ENCODE data around the gene RNF41.
A peak's percentile ranks its signal among the peaks of the same experiment; 100 is the strongest.
"Not testable (repeated sequence)": the region's sequence is repeated elsewhere in the genome, so short reads cannot be mapped to it uniquely, and the experiment has no call there.

Gene RNF41

DNA sequence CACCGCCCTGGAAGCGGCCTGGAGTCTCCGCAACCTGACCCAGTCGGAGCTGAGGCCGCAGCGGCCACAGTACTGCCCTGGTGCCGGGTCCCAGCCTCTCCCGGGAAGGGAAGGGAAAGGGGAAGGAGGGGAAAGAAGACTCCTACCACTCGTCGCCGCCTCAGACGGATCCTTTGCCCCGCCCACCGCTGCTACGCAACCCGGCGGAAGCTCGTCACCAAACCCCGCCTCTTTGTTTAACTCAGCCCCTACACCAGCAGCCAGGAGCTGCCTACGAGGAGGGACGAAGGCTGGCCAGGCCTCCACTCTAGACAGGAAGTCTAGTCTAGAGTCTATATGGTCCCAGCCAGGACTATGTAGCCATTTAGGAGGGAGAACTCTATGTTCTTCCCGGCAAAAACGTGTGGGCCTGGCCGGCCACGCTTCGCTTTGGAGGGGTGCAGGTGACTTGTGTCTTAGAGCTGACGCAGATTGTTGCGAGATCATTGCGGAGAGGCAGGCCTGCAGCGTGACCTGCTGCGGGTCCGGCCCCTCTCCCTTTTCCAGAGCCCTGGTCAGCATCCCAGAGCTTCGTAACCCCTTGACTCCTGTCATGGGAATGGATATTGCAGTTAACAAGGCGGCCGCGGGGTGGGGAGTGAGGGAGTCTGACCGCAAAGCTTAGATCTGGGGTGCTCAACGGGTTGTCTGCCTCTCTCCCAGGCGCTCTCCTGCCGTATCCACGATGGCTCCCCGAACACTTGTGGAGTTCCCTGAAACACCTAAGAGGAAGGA, at the start of gene RNF41:
TSS of gene RNF41 (minus strand) at position 166 of the 774 bp plus-strand sequence. CDS start 7,875 bp downstream, outside the sequence.
- peak; percentile 94 for DNase-seq

GRCh38 chr12:56271031-56271430, 49.3 kb upstream of the RNF41 start:
- DNase-seq: no peak

DNA sequence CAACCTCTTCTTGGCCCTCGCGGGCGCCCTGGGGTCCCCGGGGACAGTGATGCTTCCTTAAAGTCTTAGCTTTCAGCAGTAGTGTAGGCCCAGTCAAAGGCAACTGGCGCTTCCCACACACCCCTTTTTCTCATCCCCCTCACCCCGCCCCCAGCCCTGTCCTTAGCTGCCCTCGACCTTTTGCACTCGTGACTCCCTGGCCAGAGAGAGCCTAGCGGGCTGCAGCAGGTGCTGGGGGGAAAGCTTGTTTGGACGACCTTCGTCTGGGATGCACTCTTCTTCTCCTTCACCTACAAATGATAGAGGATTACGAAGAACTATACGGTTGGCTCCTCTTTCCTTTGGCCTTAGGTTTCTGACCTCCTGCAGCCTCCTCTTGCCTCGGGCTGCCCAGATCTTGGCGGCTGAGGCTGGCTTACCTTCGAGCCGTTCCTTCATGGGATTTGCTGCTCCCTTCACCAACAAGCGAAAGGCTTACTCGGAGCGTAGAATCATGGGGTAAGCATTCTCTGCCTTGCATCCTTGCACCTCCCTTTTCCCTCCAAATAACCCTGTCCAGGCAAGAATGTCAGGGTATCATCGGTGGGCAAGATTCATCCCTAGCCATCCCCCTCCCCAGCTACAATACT, 45.8 kb upstream of the RNF41 start:
- DNase-seq: no peak

DNA sequence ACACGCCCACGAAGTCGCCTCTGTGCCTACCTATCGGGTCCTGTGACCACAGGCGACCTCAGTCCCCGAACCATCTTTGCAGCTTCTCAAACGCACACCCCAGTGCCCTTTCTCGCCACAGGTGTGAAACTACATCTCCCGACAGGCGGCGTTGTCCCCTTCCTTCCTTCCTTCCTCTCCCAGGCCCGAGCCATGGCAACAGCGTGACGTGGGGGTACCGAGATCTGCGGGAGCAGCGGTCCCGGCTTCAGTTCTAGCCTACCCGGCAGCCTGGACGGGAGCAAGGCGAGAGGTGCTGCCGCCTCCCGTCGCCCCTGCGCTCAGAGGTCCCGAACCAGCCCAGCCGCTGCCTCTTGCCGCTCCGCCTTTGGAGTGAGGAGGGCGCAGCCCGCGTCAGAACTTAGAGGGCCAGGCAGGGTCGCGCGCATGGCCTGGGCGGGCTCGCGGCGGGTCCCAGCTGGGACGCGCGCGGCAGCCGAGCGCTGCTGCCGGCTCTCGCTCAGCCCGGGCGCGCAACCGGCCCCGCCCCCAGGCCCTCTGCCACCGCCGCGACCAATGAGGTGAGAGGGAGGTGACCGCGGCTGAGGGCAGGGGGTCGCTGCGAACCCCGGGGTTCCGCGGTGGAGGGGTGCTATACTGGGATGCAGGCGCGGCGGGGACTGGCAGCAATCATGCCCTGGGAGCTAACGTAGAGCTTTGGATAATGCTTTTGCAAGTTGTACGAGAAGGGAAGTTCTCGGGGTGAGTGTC, 45.1 kb upstream of the RNF41 start, which contains the start of gene COQ10A:
TSS of gene COQ10A (plus strand) at position 250 of the 750 bp plus-strand sequence. CDS start at position 427, 177 bp downstream.
- peak; percentile 89 for DNase-seq

- DNase-seq: not testable (repeated sequence)
These were observed 44.5 kb upstream of the RNF41 start for GRCh38 chr12:56266068-56266692.

- DNase-seq: not testable (repeated sequence)
These were observed 41.2 kb upstream of the RNF41 start for GRCh38 chr12:56262955-56263354.

- DNase-seq: no peak
These were observed 39.9 kb upstream of the RNF41 start for GRCh38 chr12:56261503-56262232.

GRCh38 chr12:56260921-56261320, 39.2 kb upstream of the RNF41 start:
- DNase-seq: no peak

DNA sequence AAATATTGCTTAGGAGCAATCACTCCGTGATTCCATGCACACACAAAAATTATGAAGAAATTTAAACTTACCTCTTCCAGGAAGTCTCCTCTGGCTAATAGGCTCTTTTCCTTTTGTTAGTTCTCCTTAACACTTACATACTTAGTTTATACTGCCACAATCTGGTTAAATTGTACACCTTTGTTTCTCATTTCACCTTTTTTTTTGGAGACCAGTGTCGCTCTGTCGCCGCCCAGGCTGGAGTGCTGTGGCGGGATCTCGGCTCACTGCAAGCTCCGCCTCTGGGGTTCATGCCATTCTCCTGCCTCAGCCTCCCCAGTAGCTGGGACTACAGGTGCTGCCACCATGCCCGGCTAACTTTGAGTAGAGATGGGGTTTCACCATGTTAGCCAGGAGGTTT, 38.7 kb upstream of the RNF41 start:
- no peak for DNase-seq

GRCh38 chr12:56258820-56259183, 37.1 kb upstream of the RNF41 start:
- DNase-seq: no peak

- peak; percentile 75 for DNase-seq
These were observed 36.5 kb upstream of the RNF41 start, which contains the start of gene ANKRD52 for GRCh38 chr12:56258068-56258819. TSS of gene ANKRD52 (minus strand) at chr12:56258384. CDS start at chr12:56258269, 115 bp downstream.

DNA sequence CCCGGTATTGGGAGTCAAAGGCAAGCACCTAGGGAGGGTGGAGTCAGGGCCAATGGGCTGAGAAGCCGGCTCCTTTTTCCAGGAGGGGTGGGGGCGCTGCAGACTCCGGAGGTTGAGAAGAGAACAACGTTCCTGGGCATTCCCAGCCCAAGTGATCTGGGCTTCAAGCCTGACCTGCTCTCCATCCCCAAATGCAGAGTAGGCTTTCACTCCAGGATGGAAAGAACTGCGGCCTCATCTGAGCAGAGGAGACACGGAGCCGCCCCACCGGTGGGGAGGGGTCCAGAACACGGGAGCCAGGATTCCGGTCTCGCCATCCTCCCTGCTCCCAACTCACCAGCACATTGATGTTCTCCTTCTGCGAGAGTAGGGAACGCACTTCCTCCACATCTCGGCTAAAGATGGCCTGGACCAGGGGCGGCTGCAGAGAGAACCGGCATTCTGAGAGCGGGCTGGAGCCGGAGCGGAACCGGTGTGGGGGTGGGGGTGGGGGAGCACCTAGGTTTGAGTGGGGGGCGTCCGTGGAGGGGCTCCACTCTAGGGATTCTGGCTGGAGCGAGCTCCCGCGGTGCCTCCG, 35.9 kb upstream of the RNF41 start:
- no peak for DNase-seq

DNA sequence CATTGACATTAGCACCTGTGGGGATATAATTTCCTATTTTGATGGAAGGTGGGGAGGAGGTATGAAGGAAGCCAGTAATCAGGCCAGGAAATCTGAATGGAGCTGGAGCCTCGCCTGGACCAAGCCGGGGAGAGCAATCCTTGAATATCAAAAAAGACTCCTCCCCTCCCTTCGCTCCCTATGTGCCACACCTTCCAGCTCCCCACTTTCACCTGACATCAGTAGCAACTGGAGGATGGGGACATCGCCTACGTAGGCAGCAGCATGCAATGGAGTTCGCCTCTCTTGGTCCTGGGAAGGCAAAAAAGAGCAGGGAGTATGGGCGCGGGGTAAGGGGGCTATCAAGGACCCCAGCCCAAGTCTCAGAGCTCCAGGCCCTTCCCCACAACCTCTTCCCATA, 35.3 kb upstream of the RNF41 start:
- DNase-seq: no peak

GRCh38 chr12:56256326-56256960, 34.7 kb upstream of the RNF41 start:
- DNase-seq: no peak

DNA sequence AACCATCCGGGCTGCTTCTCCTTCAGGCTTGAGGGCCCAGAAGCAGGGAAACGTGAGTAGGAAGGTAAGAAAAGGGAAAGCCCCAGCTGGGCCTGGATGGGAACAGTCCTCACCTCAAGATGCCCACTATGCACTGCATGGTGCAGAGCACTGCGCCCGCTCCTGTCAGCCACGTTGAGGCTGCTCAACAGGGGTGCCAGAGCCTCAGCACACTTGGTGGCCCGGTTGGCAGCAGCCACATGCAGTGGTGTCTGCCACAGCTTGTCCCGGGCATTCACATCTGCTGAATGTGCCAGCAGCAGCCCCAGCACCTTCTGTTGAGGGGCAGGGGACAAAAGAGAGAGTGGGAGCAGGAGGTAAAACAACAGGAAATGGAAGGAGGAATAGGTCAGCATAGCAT, 33.9 kb upstream of the RNF41 start:
- DNase-seq: no peak

GRCh38 chr12:56253091-56253490, 31.4 kb upstream of the RNF41 start:
- no peak for DNase-seq

DNA sequence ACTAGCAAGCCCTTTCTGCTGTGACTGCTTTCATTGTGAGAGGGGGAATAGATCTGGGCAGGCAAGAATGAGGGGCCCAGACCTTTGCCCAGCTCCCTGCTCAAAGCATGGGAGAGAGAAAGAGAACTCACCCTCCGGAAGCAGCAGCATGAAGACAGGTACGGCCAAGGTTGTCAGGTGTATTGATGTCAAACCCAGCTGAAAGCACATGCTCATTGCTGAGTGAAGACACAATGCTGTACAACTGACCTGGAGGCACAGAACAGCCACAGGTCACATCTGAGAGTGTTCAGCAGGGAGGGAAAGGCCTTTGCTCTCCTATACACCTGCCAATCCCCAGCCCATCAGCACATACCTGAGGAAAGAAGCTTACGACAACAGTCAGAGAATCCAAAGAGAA, 30.9 kb upstream of the RNF41 start:
- DNase-seq: no peak

DNA sequence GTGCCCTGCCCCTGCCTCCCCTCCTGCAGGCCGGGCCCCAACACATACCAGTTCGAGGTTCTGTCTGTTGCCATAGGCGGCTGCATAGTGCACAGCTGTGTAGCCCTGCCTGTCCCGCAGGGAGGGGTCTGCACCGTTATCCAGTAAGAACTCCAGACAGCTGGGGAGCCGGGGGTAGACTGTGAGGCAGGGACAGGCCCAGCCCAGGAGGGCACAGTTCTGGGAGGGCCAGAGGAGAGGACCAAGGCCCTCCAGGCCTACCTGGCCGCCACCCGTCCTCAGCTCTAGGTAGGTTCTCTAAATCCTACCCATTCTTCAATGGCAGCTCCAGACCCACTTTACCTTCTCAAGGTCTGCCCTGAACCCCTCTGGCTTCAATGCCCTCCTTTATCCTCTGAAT, 27.0 kb upstream of the RNF41 start:
- no peak for DNase-seq

GRCh38 chr12:56247923-56248322, 26.2 kb upstream of the RNF41 start:
- DNase-seq: no peak

- no peak for DNase-seq
These were observed 22.8 kb upstream of the RNF41 start for GRCh38 chr12:56244494-56244893.

GRCh38 chr12:56243731-56244181, 22.0 kb upstream of the RNF41 start:
- DNase-seq: no peak

All from CD4-positive, alpha-beta T cell treated with Interleukin-15 for 1 hour (primary cell).